ENCODE measurements around the gene SORCS2. TPM values are rescaled to one million over a fixed set of nuclear protein-coding genes. Genes with fewer than 3 reads are reported as not detected.

The SORCS2 gene
- total RNA-seq, 1 experiment from 2014 or later: 0.15 TPM

DNA sequence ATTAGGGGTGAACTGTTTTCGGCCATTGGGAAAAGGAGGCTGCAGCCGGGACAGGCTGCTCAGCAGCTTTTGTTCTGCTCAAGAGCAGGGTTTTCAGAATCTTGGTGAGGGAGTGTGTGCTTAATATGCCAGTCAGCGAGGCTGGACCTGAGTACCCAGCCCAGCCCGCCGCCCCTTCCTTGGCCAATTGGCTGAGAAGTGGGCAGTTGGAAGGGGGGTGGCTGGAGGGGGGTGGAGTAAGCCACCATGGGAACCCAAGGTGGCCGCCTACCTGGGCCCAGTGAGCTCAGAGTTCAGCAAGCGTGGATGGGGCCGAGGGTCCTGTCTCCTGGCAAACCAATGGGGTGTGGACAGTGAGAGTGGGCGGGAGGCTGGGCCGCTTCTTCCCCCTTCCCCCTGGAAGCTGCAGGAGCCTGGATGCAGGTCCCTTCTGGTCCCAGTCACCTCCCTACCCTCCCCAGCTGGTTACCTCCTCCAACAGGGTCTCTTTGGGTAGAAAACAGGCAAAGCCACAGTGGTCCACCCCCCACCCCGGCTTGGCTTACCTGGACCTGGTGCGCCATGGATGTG, 52.5 kb downstream of the SORCS2 start:
- TF ChIP-seq SIN3A (IDR thresholded peaks at IDR 0.05; ENCODE audit: borderline replicate concordance, insufficient read depth, low read depth, low read length) (no peak), TCF7L2 (IDR thresholded peaks at IDR 0.05; ENCODE audit: low read depth, low read length) (no peak), POLR2AphosphoS5 (IDR thresholded peaks at IDR 0.05; ENCODE audit: low read depth, low read length) (no peak)
- TF ChIP-seq, protein P1, sequence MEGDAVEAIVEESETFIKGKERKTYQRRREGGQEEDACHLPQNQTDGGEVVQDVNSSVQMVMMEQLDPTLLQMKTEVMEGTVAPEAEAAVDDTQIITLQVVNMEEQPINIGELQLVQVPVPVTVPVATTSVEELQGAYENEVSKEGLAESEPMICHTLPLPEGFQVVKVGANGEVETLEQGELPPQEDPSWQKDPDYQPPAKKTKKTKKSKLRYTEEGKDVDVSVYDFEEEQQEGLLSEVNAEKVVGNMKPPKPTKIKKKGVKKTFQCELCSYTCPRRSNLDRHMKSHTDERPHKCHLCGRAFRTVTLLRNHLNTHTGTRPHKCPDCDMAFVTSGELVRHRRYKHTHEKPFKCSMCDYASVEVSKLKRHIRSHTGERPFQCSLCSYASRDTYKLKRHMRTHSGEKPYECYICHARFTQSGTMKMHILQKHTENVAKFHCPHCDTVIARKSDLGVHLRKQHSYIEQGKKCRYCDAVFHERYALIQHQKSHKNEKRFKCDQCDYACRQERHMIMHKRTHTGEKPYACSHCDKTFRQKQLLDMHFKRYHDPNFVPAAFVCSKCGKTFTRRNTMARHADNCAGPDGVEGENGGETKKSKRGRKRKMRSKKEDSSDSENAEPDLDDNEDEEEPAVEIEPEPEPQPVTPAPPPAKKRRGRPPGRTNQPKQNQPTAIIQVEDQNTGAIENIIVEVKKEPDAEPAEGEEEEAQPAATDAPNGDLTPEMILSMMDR (IDR thresholded peaks at IDR 0.05): no peak
- TF ChIP-seq, protein P2, sequence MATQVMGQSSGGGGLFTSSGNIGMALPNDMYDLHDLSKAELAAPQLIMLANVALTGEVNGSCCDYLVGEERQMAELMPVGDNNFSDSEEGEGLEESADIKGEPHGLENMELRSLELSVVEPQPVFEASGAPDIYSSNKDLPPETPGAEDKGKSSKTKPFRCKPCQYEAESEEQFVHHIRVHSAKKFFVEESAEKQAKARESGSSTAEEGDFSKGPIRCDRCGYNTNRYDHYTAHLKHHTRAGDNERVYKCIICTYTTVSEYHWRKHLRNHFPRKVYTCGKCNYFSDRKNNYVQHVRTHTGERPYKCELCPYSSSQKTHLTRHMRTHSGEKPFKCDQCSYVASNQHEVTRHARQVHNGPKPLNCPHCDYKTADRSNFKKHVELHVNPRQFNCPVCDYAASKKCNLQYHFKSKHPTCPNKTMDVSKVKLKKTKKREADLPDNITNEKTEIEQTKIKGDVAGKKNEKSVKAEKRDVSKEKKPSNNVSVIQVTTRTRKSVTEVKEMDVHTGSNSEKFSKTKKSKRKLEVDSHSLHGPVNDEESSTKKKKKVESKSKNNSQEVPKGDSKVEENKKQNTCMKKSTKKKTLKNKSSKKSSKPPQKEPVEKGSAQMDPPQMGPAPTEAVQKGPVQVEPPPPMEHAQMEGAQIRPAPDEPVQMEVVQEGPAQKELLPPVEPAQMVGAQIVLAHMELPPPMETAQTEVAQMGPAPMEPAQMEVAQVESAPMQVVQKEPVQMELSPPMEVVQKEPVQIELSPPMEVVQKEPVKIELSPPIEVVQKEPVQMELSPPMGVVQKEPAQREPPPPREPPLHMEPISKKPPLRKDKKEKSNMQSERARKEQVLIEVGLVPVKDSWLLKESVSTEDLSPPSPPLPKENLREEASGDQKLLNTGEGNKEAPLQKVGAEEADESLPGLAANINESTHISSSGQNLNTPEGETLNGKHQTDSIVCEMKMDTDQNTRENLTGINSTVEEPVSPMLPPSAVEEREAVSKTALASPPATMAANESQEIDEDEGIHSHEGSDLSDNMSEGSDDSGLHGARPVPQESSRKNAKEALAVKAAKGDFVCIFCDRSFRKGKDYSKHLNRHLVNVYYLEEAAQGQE (IDR thresholded peaks at IDR 0.05; ENCODE audit: insufficient read depth in 1 of 2, low read depth in 2 of 2, low read length in 1 of 2): no peak
- H3K4me3 ChIP-seq (ENCODE audit: low read depth in 2 of 2, low read length in 2 of 2): no peak overlapping the region
- DNase-seq (ENCODE audit: low read depth, low spot score) (no peak), ATAC-seq (no peak)
- H3K9me3 ChIP-seq (ENCODE audit: control insufficient read depth, insufficient read depth, low read depth, low read length): no peaks in the 10 kb centered on the region
- POLR2A ChIA-PET: no interaction called here
- H3K36me3 ChIP-seq (ENCODE audit: control insufficient read depth, insufficient read depth, low read length): no peaks in the 10 kb centered on the region
- CTCF ChIA-PET: no interaction called here
- no peaks in the 10 kb centered on the region for H3K4me1 ChIP-seq (ENCODE audit: control insufficient read depth, insufficient read depth, low read length)
- intact Hi-C loops (cut with micrococcal nuclease; ENCODE audit: unreplicated experiment): no loop called here
- no peaks in the 10 kb centered on the region for H3K27me3 ChIP-seq (ENCODE audit: control insufficient read depth, insufficient read depth, low read length)
- BruUV-seq (replicated peaks): no TSS peak
- no peak overlapping the region for H3K27ac ChIP-seq (ENCODE audit: low read length)
- in situ Hi-C loops (cut with HindIII; ENCODE audit: low pct_unique_long_range_greater_than_20kb, low sequenced_read_pairs): no loop called here

DNA sequence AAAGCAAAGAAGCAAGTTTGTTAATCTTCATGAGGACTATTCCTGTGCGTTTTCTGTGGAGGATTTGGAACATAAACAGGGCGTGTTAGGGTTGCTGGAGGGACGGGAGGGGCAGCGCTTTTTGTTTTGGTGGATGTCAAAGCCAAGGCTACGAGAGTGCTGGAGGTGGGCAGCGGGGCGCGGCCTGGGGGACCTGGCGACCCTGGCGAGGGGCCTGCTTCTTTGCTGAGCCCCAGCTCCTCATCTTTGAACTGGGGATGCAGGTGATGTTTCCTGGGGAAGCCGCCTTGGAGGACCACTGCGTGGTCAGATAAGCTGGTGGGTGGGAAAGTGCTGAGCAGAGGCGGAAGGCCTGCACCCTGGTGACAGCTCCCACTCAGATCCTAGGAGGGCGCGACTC, 55.2 kb downstream of the SORCS2 start:
- ATAC-seq (no peak), DNase-seq (ENCODE audit: low read depth, low spot score) (no peak)
- POLR2A ChIA-PET: no interaction called here
- H3K9me3 ChIP-seq (ENCODE audit: control insufficient read depth, insufficient read depth, low read depth, low read length): no peaks in the 10 kb centered on the region
- no peak overlapping the region for H3K27ac ChIP-seq (ENCODE audit: low read length)
- no peaks in the 10 kb centered on the region for H3K4me1 ChIP-seq (ENCODE audit: control insufficient read depth, insufficient read depth, low read length)
- TF ChIP-seq TCF7L2 (IDR thresholded peaks at IDR 0.05; ENCODE audit: low read depth, low read length): no peak
- no peak for TF ChIP-seq POLR2AphosphoS5 (IDR thresholded peaks at IDR 0.05; ENCODE audit: low read depth, low read length)
- TF ChIP-seq, protein P1 (IDR thresholded peaks at IDR 0.05): no peak
- TF ChIP-seq, protein P2 (IDR thresholded peaks at IDR 0.05; ENCODE audit: insufficient read depth in 1 of 2, low read depth in 2 of 2, low read length in 1 of 2): no peak
- TF ChIP-seq SIN3A (IDR thresholded peaks at IDR 0.05; ENCODE audit: borderline replicate concordance, insufficient read depth, low read depth, low read length): no peak
- in situ Hi-C loops (cut with HindIII; ENCODE audit: low pct_unique_long_range_greater_than_20kb, low sequenced_read_pairs) (no loop called here), intact Hi-C loops (cut with micrococcal nuclease; ENCODE audit: unreplicated experiment) (no loop called here)
- H3K27me3 ChIP-seq (ENCODE audit: control insufficient read depth, insufficient read depth, low read length): no peaks in the 10 kb centered on the region
- BruUV-seq (replicated peaks): no TSS peak
- no peak overlapping the region for H3K4me3 ChIP-seq (ENCODE audit: low read depth in 2 of 2, low read length in 2 of 2)
- CTCF ChIA-PET: no interaction called here
- H3K36me3 ChIP-seq (ENCODE audit: control insufficient read depth, insufficient read depth, low read length): no peaks in the 10 kb centered on the region

Data from Panc1 (cell line).